Hindlimb muscle (tissue), 1 donor: ENCODE results near the gene SPAG5. TPM values are rescaled to one million over a fixed set of nuclear protein-coding genes. Genes with fewer than 3 reads are reported as not detected.
A peak's percentile ranks its signal among the peaks of the same experiment; 100 is the strongest.

Experiments used
- DNase-seq: peaks from one replicate; pipeline ENCODE4 v3.0.0-alpha.2; 2013
- polyA plus RNA-seq: library from polyadenylated mRNA; unstranded; fragments of 120-200 nt; gene quantifications from one replicate; pipeline ENCODE4 v1.2.1, GENCODE V29; 2013; ENCODE audit not compliant: insufficient read length

The SPAG5 gene
- polyA plus RNA-seq, 1 donor, result 21.7 TPM

GRCh38 chr17:28572259-28573039 lies 26.4 kb downstream of the SPAG5 start:
- no peak for DNase-seq

DNA sequence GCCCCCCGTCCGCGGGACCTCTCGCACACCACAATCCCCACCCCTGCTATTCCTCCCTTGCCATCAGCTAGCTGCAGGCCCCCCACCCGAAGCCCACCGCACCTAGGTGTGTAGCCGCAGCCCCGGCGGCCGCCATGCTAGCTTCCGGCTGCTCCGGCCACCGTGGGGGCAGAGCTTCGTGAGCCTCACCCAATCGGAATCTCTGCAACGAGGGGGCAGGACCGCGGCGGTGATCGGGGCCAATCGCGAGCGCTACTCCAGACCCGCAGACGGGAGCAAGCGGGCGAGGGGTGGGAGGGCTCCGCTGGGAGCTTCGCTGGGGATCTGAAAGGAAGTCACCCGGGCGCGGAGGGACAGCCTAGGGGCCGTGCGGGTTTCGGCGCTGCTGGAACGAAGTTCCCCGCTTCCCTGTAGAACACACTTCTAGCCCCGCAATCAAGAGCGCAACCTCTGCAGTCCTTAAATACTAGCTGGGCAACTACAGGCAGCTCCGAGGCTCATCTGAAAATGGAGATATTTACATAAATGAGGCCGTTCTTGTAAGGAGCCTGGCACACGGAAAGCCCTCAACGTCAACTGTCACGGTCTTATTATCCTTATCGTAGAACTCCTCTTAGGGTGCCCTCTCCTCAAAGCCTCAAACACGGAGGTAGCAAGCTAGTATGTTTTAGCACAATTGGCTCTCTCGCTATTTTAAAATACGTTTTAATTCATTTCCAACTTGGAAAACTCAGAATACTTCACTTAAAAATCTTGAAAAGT lies 27.3 kb downstream of the SPAG5 start, which contains the start of gene PIGS:
Gene PIGS, minus strand, starts transcription at position 164 of the 762 bp plus-strand sequence. Its CDS starts 28 bp downstream, at position 136.
- peak; percentile 89 for DNase-seq

GRCh38 chr17:28570716-28571360 lies 28.0 kb downstream of the SPAG5 start:
- DNase-seq, result no peak

GRCh38 chr17:28569446-28569845 lies 29.4 kb downstream of the SPAG5 start:
- no peak for DNase-seq

- no peak for DNase-seq
These were observed 31.2 kb downstream of the SPAG5 start for GRCh38 chr17:28567604-28568003.

DNA sequence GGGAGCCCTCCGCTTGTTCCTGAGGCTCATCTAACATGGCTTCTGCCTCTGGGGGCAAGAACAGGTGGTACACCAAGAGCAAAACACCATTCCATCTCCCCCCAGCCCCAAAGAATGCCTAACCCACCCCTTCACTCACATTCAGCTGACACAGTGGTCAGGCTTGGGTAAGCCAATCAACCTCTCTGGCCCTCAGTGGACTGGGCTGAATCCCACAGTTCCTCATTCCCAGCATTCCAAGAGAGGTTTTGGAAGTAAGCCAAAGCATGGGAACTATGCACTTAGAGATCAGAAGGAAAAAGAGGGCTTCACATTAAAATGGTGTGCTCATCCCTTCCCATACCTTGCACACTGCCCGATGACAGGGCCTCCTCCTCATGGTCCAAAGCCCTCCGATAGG lies 35.4 kb downstream of the SPAG5 start:
- DNase-seq, result no peak

DNA sequence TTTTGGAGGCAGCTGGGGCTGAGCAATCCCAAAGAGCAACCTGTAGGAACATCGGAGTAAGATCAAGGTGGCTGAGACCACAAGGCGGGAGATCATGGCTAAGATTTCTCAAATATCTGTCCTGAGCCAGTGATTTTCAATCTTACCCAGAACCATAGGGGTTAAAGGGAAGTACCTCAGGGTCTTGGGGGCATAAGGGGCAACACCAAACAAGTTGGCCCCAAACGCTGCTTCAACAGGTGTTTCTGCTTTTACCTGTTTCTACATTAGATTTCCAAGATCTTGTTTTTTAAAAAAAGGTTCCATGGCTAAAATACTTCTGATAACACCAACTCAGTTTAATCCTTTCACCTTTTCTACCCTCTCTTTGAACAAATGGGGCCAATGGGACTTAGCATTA lies 43.8 kb downstream of the SPAG5 start:
- no peak for DNase-seq

GRCh38 chr17:28554565-28554964 lies 44.3 kb downstream of the SPAG5 start:
- DNase-seq, result no peak

GRCh38 chr17:28553000-28553505 lies 45.8 kb downstream of the SPAG5 start:
- no peak for DNase-seq

DNA sequence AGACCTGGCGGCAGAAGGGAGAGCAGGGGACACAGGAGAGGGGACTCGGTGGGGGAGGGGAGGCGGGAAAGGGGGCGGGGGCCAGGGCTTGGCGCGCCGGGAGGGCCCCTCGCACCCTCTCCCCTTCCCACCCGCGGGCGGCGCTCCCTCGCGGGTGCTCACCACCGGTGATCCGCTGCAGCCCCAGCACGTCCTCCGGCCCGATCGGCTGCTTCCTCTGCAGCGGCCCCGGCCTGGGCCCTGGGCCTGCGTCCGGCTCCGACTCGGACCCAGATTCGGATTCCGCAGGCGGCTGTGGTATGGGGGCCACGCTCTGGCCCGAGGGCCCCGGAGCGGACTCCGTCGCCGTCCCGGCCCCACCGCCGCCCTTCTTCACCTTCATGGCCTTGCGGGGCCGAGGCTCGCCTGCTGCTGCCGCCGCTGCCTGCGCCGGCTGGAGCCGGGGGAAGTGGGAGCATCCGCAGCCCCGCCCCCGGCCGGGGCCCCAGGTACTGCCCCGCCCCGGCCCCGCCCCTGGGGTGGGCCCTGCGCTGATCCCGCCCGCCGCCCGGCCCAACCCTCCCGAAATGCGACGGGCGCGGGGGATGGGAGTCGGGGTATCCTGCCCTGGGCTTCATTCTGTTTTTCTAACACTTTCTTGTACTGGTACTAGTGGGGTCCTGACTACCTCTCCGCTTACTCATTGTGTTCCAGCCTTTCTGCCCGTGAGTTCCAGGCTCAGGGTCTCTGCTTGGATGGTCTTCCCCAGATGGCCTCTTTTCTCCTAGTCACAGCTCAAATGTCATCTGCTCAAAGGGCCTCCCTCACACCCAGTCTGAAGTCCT lies 46.4 kb downstream of the SPAG5 start, which contains the start of gene UNC119:
Gene UNC119, minus strand, starts transcription at position 449 of the 824 bp plus-strand sequence. Its CDS starts 67 bp downstream, at position 382.
- peak; percentile 85 for DNase-seq

DNA sequence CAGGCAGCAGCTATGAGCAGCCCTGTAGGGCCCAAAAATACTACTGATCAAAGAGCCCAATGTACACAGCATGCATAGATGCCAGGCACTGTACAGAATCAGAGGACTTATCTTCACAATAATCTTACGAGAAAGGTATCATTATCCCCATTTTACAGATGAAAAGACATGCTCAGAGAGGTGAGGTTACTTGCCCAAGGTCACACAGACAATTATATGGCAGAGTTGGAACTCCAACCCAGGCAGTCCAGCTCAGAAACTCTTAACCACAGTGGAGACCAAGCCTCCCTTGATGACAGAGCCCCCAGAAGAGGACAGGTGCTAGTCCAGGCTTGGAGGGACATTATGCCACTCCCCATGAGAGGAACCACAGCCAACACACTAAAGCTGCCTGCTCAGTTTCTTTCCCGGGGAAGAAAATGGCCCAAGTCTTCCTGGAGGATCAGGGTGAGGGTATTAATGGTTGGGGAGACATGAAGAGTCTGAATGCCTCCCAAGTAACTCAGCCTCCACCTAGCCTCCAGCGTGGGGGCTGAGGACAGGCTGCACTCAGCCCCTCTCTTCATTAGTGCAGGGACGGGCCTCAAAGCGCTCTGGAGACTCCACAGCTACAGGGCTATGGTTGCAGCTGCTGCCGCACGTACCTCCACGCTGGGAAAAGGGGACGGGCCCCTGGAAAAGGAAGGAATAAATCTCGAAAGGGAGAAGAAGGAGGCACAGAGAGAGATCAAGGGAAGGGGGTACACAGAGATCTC lies 47.2 kb downstream of the SPAG5 start:
- DNase-seq, result no peak

DNA sequence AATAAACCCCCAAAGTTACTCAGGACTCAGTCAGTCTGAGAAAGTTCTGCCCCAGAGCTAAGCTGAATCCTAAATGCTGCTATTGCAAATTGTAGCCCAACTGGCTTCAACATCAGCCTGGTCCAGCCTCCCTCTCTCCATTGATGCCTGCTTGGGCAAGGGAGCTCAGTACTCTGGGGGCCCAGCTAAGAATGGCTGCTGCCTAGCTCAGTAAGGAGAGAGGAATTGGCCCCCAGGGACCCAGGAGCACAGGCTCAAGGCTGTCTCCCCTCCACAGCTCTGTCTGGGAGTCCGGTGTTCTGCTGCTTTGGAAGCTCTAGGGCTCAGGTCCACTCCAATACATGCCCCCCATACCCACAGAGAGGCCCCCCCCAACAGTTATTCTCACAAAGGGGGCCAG lies 48.0 kb downstream of the SPAG5 start:
- no peak for DNase-seq

DNA sequence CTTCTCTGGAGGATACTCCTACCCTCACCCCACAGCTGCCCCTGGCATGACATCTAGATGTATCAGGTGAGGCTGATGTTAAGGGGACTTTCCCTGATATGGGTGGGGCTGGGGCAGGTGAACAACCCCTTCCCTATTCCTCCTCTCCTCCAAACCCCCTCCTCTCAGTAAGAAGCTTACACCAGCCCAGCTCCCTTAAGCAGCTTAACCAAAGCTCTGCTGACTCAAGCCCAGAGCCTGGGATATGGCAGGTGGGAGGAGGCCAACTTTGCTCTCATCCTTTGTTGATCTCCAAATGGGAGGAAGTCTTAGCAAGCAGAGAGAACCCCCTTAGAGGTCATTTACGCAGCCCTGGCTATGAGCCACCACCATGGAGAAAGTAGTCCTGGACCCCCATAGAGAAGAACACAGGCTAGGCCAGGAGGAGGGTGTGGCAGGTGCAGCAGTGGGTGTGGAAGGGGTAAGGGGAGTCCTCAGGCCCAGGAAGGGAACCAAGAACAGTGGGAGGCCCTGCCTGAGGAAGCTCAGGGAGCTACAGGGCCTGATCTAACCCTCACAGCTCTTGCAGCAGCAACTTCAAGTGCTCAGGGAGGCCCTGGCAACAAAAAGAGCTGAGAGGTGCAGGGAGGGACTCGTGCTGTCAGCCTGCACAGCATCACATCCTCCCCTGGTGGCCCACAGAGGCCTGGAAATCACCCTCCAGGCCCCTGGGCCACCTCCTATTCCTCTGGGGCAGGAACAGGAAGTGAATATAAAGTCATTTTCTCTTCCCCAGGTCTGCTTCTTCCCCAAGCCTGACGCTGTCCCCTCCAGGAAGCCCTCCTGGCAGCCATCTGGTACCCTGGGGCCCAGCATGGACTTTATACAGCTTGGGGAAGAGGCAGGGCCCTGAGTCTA lies 49.3 kb downstream of the SPAG5 start:
- no peak for DNase-seq

GRCh38 chr17:28548417-28549130 lies 50.3 kb downstream of the SPAG5 start:
- no peak for DNase-seq

GRCh38 chr17:28547623-28548416 lies 51.0 kb downstream of the SPAG5 start:
- DNase-seq, result peak; percentile 43

- DNase-seq, result no peak
These were observed 51.7 kb downstream of the SPAG5 start for GRCh38 chr17:28547096-28547622.

DNA sequence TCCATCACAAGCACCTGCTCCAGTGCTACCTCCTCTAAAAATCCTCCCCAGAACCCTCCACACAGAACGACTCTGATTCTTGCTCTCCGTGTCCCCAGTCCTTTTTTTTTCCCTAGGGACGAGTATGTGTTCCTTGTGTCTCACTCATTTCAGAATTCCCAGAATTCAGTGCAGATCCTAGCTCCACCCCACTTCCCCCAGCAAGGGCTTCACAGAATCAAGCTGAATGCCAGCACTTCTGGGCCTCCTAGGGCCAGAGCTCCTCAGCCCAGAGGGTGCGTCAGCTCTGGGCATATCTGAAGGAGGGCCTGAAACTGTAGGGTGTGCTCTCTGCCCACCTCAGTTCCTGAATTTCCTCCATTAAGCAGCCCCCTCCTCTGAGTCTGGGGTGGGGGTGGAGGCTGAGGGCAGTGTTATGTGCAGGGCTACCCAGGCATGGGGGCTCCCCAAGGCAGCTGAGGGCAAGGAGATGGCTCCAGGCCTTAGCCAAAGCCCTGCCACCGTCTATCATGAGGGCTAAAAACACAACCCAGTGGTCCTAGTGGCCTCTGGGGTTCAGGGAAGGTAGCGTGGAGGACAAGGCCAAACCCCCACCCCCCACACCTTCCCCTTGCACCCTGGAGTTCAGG lies 52.9 kb downstream of the SPAG5 start:
- DNase-seq, result no peak

DNA sequence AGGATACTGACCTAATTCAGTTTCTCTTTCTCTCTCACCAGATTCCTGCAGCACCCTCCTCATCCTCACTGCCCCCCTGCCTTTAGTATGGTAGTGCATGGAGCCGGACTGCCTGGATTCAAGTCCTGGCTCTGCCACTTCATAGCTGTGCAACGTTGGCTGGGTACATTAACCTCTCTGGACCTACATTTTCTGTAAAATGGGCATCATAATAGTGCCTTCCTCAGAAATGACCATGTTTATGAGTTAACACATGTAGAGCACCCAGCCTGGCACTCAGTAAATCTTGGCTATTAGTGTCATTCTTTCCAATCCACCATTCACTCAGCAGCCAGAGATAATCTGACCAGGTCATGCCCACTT lies 53.7 kb downstream of the SPAG5 start:
- no peak for DNase-seq
